ENCODE measurements around the gene FFAR1.
"Not testable (repeated sequence)": the region's sequence is repeated elsewhere in the genome, so short reads cannot be mapped to it uniquely, and the experiment has no call there.

The FFAR1 gene

GRCh38 chr19:35362261-35363000, 14.7 kb downstream of the FFAR1 start:
- no peak for DNase-seq (ENCODE audit: low spot score)

GRCh38 chr19:35363001-35363590, 15.4 kb downstream of the FFAR1 start:
- no peak for DNase-seq (ENCODE audit: low spot score)

GRCh38 chr19:35363711-35364425, 16.2 kb downstream of the FFAR1 start:
- DNase-seq (ENCODE audit: low spot score), result no peak

GRCh38 chr19:35365303-35365702, 17.6 kb downstream of the FFAR1 start:
- DNase-seq (ENCODE audit: low spot score), result no peak

- no peak for DNase-seq (ENCODE audit: low spot score)
These were observed 20.7 kb downstream of the FFAR1 start for GRCh38 chr19:35368378-35368777.

DNA sequence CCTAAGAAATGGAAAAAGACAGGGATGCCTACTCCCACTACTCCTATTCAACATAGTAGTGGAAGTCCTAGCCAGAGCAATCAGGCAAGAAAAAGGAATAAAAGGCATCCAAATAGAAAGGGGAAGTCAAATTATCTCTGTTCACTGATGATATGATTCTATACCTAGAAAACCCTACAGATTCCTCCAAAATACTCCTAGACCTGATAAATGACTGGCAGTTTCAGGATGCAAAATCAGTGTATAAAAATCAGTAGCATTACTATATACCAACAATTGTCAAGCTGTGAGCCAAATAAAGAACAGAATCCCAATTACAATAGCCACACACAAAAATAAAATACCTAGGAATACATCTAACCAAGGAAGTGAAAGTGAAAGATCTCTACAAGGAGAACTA, 21.8 kb downstream of the FFAR1 start:
- no peak for DNase-seq (ENCODE audit: low spot score)

GRCh38 chr19:35370722-35371121, 23.0 kb downstream of the FFAR1 start, which contains the start of gene GPR42:
GPR42 (plus strand) TSS chr19:35371068; CDS start chr19:35371360, 292 bp downstream.
- DNase-seq (ENCODE audit: low spot score), result no peak

GRCh38 chr19:35373492-35373891, 25.8 kb downstream of the FFAR1 start:
- DNase-seq (ENCODE audit: low spot score), result no peak

DNA sequence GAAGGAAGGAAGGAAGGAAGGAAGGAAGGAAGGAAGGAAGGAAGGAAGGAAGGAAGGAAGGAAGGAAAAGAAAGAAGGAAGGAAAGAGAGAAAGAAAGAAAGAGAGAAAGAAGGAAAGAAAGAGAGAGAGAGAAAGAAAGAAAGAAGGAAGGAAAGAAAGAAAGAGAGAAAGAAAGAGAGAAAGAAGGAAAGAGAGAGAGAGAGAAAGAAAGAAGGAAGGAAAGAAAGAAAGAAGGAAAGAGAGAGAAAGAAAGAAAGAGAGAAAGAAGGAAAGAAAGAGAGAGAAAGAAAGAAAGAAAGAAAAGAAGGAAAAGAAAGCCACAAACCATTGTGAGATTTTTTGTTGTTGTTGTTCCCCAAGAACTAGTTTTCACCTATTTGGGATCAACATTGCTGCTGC, 26.3 kb downstream of the FFAR1 start:
- not testable (repeated sequence) for DNase-seq (ENCODE audit: low spot score)

DNA sequence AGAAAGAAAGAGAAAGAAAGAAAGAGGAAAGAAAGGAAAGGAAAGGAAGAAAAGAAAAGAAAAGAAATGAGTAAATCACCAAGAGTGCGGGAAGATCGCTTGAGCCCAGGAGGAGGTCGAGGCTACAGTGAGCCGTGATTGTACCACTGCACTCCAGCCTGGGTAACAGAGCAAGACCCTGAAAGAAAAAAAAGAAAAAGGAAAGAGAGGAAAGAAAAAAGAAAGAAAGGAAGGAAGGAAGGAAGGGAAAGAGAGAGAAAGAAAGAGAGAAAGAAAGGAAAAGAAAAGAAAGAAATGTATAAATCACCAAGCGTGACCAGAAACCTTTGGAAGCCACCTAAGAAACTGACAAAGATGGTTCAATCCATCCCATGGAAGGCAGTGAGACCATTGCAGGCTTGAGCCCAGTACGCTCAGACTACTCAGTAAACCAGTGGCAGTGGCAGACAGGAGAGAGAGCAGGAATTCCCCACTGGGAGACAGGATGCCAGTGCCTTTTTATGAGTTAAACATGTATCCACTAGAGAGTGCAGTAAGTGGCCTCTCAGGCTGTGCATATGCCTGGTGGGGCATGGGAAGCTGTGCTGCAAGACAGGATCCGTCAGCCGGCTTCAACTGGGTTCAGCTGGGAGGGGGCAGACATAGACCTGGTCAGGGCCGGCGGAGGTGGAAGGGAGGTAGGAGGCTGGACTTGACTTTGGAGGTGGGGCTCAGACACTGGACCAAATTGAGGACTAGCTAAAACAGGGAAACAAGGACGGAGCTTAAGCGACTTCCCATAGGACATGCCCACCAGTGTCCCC, 28.0 kb downstream of the FFAR1 start:
- DNase-seq (ENCODE audit: low spot score), result no peak

- no peak for DNase-seq (ENCODE audit: low spot score)
These were observed 30.0 kb downstream of the FFAR1 start for GRCh38 chr19:35377656-35378055.

DNA sequence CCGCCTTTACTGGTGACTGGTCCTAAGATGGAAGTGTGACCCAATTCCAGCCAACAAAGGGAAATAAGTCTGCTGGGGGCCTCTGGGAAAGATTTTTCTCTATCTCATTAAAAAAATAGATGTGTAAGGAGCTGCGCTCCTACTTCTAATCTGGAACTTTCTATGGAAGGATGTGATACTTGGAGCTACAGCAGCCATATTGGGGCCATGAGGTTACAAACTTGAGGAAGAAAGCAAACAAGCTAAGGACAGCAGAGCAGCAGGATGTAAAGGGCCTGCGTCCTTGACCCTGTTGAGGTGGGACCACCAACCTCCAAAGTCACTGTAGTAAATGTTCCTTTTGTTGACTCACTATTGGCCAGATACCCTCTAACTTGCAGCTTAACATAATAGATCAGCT, 30.7 kb downstream of the FFAR1 start:
- DNase-seq (ENCODE audit: low spot score), result no peak

DNA sequence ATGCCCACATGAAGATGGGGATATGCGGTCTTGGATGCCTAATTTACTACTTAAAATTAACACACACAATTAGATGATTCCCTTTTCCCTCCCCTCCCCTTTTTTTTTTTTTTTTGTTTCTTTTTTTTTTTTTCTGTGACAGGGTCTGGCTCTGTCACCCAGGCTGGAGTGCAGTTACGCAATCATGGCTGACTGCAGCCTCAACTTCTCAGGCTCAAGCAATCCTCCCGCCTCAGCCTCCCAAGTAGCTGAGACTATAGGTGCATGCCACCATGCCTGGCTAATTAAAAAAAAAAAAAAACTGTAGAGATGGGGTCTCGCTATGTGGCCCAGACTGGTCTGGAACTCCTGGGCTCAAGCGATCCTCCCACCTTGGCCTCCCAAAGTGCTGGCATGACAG, 31.8 kb downstream of the FFAR1 start:
- not testable (repeated sequence) for DNase-seq (ENCODE audit: low spot score)

- no peak for DNase-seq (ENCODE audit: low spot score)
These were observed 32.3 kb downstream of the FFAR1 start for GRCh38 chr19:35379992-35380391.

GRCh38 chr19:35380450-35381124, 32.9 kb downstream of the FFAR1 start:
- DNase-seq (ENCODE audit: low spot score), result no peak

- DNase-seq (ENCODE audit: low spot score), result no peak
These were observed 33.6 kb downstream of the FFAR1 start for GRCh38 chr19:35381318-35381717.

DNA sequence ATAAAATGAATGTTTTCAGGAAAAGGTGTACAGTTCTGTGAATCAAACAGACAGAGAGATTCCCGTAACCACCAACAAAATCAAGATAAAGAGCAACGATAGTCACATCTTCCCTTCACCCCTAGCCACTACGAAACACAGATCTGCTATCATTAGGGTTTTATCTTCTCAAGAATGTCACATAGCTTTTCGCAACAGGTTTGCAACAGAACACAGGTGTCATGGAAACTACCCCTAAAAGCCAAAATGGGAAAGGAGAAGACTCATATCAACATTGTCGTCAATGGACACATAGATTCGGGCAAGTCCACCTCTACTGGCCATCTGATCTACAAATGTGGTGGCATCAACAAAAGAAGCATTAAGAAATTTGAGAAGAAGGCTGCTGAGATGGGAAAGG, 34.2 kb downstream of the FFAR1 start:
- DNase-seq (ENCODE audit: low spot score), result no peak

DNA sequence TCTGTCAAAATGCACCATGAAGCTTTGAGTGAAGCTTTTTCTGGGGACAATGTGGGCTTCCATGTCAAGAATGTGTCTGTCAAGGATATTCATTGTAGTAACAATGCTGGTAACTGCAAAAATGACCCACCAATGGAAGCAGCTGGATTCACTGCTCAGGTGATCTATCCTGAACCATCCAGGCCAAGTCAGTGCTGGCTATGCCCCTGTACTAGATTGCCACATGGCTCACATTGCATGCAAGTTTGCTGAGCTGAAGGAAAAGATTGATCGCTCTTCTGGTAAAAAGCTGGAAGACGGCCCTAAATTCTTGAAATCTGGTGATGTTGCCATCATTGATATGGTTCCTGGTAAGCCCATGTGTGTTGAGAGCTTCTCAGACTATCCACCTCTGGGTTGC, 35.8 kb downstream of the FFAR1 start:
- no peak for DNase-seq (ENCODE audit: low spot score)

DNA sequence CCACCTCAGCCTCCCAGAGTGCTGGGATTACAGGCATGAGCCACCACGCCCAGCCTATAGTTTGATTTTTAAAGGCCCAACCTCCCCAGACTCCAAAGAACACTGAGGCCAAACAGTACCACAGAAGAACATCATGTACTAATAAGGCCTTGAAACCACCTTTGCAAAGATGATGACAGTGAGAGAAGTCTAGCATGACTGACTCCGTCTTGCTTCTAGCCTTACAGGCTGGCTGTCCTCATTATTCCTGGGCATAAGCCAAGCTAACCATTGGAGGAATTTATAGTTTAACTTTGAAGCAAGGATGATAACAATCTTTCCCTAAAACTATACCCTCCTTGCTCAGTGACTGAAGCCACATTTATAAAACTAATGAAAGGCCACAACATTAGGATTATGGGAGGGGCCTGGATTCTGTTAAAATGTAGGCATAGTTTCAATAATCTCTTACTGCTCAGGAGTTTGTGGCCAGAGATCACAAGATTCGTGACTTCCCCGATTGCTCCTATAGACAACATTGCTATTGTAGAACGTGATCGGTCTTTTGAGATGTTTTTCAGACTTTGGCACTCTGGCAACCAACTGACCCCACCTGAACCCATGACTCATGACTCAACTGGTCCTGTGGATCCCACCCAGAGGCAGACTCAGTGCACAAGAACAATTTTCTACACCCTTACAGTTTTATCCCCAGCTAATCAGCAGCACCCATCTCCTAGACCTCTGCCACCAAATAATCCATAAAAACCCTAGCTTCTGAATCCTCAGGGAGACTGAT, 40.8 kb downstream of the FFAR1 start:
- no peak for DNase-seq (ENCODE audit: low spot score)

DNA sequence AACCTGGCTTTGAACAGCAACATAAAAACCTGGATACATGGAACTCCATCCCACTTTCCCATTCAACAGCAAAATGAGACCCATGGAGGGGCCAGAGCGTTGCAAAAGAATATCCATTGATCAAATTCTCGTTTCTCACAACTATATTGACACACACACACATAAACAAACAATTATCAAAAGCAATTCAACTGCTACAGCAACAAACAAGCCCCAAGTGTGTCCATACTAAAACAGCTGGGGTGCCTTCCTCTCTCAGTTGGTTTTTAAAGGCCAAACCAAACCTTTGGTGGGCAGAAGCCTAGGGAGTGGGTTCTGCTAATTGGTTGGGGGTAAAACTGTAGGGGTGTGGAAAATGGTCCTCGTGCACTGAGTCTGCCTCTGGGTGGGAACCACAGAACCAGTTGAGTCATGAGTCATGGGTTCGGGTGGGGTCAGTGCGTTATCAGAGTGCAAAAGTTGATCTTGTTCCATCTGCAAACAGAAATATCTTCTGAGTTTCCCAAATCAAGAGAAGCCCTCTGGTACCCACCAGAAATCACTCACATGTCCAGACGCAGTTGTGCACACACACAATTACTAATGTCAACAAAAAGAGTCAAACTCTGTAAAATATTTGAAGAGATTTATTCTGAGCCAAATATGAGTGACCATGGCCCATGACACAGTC, 41.6 kb downstream of the FFAR1 start:
- DNase-seq (ENCODE audit: low spot score), result no peak
